HG02571 (cell line): ENCODE data around the gene C6orf89.
"Not testable (repeated sequence)": the region's sequence is repeated elsewhere in the genome, so short reads cannot be mapped to it uniquely, and the experiment has no call there.

ENCODE experiments used
- ATAC-seq: cut with Tn5 transposase; IDR thresholded peaks from one replicate; pipeline ENCODE4 v1.9.1; 2021; ENCODE audit warnings: mild to moderate bottlenecking, moderate library complexity; ENCODE audit not compliant: unreplicated experiment

The C6orf89 gene

DNA sequence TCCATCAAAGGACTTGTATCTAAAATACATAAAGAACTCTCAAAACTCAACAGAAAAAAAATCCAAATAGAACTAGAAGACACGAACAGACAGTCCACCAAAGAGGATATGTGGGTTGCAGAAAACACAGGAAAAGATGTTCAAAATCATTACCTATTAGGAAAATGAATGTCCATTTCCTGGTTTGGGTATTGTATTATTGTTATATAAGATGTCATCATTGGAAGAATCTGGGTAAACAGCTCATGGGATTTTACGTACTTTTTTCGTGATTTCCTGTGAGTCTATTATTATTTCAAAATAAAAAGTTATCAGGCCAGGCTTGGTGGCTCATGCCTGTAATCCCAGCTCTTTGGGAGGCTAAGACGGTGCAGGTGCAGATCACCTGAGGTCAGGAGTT is 59.5 kb downstream of the C6orf89 start:
- ATAC-seq, result no peak

GRCh38 chr6:36946526-36946925 is 60.8 kb downstream of the C6orf89 start:
- no peak for ATAC-seq

- ATAC-seq, result no peak
Observed at GRCh38 chr6:36947570-36948351, 62.0 kb downstream of the C6orf89 start.

DNA sequence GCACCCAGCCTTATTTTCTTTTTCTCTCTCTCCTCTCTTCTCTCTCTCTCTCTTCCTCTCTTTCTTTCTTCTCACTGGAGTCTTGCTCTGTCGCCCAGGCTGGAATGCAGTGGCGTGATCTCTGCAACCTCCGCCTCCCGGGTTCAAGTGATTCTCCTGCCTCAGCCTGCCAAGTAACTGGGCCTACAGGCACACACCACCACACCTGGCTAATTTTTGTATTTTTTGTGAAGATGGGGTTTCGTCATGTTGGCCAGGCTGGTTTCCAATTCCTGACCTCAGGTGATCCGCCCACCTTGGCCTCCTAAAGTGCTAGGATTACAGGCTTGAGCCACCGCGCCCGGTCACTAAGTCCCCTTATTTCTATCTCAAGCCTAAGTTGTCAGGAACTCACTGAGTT is 63.3 kb downstream of the C6orf89 start:
- not testable (repeated sequence) for ATAC-seq

DNA sequence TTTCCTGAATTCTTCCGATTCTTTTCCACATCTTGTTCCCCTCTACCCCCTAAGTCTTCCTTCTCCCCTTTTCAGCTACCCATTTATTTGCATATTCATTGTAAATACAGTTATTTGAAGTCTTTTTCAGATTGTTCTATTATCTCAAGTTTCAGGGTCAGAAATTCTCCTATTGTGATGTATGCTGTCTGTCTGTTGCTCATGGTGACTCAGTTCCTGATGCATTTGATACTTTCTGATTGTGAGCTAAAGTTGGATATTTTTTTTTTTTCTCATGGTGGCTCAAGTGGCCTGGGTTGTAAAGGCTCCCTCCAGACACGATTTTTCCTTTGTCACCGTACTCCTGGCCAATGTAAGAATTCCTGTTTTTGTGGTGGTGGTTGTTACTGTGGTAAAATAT is 63.9 kb downstream of the C6orf89 start:
- no peak for ATAC-seq

- ATAC-seq, result no peak
Observed at GRCh38 chr6:36953931-36954261, 68.1 kb downstream of the C6orf89 start.

GRCh38 chr6:36954262-36954931 is 68.6 kb downstream of the C6orf89 start, which contains the start of gene PI16:
Gene PI16 (plus strand): TSS chr6:36954738. CDS start chr6:36954761, 23 bp downstream.
- no peak for ATAC-seq

DNA sequence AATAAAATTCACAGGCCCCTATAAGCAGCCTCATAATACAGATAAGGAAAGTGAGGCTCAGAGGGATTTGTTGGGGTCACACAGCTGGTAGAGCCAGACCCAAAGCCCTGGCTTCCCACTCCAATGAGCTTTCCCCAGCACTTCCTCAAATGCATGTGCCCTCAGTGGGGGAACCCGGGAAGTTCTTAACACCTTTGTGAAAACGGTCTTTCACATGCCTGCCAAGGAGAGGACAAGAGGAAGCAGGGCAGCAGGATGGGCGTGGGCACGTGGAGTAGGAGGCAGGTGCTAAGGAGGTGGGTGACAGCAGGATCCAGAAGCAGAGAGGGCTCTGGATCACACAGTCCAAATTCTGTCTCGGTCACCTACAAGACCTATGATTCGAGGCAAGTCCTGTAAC is 69.4 kb downstream of the C6orf89 start:
- ATAC-seq, result no peak

- no peak for ATAC-seq
Observed at GRCh38 chr6:36955671-36956445, 70.1 kb downstream of the C6orf89 start.

GRCh38 chr6:36956446-36956820 is 70.7 kb downstream of the C6orf89 start:
- no peak for ATAC-seq

DNA sequence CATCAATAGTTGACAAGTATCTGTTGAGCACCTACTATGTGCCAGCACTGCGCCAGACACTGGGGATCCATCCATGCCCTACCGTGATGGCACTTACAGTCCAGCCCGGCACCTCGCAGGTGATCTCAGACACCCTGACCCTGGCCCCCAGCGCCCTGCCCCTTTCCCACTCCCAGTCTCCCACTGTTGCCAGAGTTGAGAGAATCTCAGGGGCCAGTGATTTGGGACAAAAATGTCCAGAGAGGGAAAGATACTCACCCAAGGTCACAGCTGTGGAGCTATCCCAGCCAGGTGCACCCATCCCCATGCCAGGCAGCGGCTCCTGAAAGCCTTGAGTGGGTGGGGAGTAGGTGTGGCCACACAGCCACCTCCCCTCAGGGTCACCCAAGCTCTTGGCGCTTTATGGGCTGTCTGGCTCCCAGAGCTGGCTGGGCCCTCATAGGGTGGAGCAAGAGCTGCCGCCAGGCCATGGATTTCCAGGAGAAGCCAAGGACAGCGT is 72.1 kb downstream of the C6orf89 start:
- no peak for ATAC-seq

DNA sequence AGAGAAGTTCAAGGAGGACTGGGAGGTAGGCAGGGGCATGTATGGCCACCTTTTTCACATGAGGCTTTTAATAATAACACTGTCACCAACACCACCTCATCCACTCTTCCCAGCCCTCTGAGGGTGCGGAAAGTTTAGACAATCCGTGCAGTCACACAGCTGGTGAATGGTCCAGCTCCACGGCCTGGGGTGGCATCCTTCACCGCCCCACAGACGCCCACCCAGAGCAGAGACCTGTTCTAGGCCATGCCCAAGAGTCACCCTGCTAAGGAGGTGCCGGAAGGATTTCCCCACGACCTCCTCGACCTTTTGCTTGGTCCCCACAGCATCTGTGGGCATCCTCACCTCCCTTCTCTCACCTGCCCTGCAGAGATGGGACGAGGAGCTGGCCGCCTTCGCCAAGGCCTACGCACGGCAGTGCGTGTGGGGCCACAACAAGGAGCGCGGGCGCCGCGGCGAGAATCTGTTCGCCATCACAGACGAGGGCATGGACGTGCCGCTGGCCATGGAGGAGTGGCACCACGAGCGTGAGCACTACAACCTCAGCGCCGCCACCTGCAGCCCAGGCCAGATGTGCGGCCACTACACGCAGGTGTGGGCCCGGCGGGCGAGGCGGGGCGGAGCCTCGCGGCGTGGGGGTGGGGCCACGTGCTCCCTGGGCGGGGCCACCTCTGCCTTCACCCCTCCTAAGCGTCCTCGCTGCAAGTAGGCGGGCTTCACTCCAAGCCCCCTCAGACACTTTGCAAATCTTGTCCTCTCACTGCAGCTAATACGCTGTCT is 73.2 kb downstream of the C6orf89 start:
- no peak for ATAC-seq

- no peak for ATAC-seq
Observed at GRCh38 chr6:36959555-36960250, 74.0 kb downstream of the C6orf89 start.

- ATAC-seq, result no peak
Observed at GRCh38 chr6:36961441-36962435, 76.0 kb downstream of the C6orf89 start.

- ATAC-seq, result no peak
Observed at GRCh38 chr6:36962874-36963273, 77.1 kb downstream of the C6orf89 start.

DNA sequence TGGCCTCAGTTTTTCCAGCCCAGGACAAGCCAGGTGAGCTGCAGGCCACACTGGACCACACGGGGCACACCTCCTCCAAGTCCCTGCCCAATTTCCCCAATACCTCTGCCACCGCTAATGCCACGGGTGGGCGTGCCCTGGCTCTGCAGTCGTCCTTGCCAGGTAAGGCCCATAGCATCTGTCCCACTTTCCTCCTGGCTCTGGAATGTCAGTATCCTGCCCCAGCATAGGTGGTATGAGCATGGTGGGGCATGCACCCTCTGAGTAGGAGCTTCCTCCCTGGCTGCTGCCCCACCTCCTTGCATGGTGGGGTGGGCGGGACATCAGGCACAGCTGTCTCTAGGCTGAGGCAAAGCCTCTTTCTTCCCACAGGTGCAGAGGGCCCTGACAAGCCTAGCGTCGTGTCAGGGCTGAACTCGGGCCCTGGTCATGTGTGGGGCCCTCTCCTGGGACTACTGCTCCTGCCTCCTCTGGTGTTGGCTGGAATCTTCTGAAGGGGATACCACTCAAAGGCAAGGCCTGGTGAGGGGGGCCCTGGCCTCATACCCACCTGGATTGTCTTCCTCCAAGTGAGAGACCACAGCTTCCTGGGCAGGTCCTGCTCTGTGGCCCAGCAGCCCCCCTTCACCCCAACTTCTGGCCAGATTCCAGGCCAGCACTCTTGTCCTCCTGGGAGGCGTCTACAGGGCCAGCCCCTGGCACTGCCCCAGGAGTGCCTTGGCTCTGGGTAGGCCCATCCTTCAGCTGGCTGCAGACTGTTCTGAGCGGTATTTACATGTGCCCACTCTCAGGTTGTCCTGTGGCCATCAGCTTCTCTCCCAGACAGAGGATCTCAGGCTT is 77.9 kb downstream of the C6orf89 start:
- no peak for ATAC-seq

DNA sequence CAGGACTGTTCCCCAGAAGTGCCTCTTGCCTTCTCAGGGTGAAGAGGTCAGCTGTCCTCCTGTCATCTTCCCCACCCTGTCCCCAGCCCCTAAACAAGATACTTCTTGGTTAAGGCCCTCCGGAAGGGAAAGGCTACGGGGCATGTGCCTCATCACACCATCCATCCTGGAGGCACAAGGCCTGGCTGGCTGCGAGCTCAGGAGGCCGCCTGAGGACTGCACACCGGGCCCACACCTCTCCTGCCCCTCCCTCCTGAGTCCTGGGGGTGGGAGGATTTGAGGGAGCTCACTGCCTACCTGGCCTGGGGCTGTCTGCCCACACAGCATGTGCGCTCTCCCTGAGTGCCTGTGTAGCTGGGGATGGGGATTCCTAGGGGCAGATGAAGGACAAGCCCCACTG is 78.6 kb downstream of the C6orf89 start:
- ATAC-seq, result no peak

- ATAC-seq, result no peak
Observed at GRCh38 chr6:36964908-36965307, 79.2 kb downstream of the C6orf89 start.
